GM19468 (cell line): ENCODE results near the gene ACTR10.
"Not testable (repeated sequence)": the region's sequence is repeated elsewhere in the genome, so short reads cannot be mapped to it uniquely, and the experiment has no call there.

Experiments used
- ATAC-seq: cut with Tn5 transposase; IDR thresholded peaks from one replicate; pipeline ENCODE4 v1.9.1; 2021; ENCODE audit warnings: mild to moderate bottlenecking, moderate library complexity, moderate number of reproducible peaks; ENCODE audit not compliant: unreplicated experiment; ENCODE audit errors: extremely low read depth

The ACTR10 gene

DNA sequence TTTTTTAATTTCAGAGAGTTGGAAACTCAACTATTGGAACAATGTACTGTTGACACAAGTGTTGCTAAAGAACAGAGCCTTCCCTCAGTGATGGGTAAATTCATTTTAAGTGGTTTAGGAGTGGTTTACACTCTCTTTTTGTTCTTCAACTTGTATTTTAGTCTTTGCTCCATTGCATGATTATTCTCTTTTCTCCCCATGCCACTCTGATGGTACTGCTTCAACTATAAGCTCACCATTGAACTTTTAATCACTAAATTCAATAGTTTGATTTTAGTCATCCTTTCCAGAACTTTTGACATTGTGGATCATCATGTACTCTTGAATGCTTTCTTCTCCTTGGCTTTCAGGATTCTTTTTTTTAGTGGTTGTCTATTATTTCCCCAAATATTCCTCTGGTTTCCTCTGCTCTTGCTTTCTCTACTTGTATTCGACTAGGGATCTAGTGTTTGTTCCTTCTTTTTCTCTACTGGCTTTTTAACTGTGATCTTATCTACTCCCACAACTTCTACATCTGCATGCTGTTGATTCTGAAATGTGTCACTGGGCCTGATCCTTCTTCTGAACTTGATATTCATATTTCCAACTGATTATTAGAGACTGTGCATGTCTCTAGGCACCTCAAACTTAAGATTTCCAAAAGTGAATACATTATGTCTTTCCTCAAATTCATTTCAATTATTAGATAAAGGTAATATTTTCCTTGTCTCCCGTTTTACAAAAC is 15.4 kb downstream of the ACTR10 start:
- ATAC-seq = no peak

GRCh38 chr14:58216544-58216943 is 16.6 kb downstream of the ACTR10 start:
- ATAC-seq = no peak

DNA sequence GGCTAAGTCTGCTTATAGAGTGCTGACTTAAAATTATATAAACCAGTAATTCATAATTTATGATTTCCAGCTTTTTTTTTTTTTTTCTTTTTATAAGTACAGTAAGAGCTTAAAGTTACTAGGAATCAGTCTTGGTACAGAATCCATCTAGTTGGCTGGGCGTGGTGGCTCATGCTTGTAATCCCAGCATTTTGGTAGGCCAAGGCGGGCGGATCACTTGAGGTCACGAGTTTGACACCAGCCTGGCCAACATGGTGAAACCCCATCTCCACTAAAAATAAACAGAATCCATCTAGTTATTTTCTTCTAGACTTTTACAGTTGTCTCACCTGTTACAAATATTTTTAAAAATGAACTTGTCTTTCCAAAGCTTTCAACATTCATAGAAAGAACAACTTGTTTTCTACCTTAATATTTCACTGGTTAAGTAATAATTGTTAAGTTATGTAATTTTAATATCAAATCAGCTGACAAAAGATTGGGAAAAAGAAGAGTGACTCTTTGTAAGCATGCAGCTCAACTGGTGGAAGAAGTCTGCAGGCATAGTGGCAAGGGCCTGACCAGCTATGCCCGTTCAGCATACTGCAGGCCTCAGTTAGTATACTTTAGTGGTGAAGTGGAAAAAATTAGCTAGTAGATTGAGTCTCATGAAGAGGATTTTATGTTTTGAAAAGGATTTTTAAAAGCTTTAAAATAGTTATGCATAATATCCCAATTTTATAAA is 27.3 kb downstream of the ACTR10 start:
- no peak for ATAC-seq

DNA sequence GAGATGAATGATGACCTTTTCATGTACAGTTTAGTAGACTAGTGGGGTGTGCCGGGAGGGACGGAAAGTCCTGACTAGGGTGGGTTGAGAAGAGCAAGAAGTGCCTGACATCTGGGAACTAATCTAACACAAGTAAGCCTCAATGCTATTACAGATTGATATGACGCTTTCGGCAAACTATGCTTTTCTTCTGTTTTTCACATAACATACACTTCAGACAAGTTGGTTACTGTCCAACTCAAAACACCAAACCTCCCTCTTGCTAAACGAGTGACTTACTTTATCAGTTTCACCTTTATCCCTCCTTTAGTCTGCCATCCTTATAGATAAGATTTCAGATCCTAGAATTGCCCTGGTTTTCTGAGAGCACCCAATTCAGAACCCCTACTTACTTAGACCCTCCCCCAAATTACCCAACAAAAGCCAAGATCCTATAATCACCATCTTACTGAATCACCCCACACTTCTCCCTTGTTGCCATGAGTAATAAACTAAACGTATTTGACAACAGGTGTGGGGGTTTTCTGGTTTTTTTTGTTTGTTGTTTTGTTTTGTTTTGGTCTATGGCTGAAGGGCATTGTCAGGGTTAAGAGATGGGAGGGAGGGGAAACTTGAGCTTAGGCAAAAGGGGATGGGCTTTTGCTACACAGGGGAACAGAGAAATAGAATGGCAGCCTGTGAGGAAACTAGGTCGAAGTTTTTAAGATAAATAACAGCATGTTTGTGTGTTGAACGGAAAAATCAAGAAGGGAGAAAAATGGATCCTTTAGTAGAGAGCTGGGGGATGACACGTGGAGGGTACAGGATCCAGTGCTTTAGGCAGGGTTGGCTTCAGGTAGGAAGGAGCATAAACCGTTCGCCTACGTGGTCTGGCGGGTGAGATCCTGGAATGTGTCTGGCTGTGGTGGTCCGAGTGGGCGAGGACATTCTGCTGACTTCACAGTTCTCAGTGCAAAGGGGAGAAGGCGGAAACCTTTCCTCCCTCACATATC is 38.6 kb downstream of the ACTR10 start:
- no peak for ATAC-seq

DNA sequence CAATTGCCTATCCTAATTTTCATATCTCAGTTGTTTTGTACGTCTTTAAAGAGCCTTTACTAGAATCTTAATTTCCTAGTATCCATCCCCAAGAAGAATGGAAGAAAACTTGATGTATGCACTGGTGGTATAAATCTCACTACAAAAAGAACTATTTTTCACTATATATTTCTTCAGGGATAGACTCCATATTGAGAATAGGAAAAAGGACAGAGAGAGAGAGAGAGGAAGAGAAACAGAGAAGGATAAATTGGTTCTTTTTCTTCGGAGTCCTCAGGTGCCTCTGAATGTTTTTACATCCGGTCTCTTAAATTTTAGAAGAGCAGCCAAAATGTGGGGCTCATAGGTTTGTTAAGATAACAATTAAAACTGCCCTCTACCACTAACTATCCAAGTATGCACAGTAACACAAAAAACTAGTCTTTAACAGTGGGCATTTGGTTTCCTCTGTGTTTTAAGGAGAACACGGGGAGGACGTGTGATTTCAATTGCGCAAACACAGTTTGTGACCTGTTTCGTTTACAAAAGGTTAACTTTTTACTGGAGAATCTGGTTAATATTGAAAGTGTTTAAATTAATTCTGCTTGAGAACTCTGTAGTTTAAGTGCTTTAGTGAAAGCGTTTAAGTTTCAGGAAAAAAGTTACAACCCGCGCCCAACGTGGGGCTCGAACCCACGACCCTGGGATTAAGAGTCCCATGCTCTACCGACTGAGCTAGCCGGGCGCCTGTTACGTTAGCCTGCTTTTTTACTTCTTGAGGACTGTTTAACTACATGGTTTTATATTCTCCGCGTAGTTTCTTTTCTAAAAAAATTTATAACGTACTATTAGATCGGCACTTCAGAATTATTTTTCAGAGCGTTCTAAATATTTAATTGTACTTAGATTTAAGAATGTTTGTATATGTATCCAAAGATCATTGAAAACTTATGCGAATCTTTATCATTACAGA is 39.6 kb downstream of the ACTR10 start:
- ATAC-seq = no peak

GRCh38 chr14:58243790-58244555 is 44.0 kb downstream of the ACTR10 start:
- peak; percentile 2 for ATAC-seq

- ATAC-seq = peak; percentile 79
Measured at GRCh38 chr14:58244556-58245387, 44.8 kb downstream of the ACTR10 start, which contains the start of gene PSMA3. Gene PSMA3, plus strand, starts transcription at chr14:58244843. Its CDS starts 78 bp downstream, at chr14:58244921.

- ATAC-seq = no peak
Measured at GRCh38 chr14:58245562-58245961, 45.6 kb downstream of the ACTR10 start.

DNA sequence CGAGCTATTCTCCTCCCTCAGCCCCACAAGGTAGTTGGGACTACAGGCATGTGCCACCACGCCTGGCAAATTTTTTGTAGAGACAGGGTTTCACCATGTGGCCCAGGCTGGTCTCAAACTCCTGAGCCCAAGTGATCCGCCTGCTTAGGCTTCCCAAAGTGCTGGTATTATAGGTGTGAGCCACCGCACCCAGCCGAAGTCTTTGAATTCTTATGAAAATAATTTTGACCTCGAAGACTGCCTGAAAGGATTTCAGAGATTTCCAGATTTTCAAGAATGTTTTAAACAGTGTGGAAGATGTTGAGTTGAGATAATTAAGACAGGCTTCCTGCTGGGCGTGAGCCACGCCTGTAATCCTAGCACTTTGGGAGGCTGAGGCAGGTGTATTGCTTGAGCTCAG is 49.7 kb downstream of the ACTR10 start:
- ATAC-seq = no peak

DNA sequence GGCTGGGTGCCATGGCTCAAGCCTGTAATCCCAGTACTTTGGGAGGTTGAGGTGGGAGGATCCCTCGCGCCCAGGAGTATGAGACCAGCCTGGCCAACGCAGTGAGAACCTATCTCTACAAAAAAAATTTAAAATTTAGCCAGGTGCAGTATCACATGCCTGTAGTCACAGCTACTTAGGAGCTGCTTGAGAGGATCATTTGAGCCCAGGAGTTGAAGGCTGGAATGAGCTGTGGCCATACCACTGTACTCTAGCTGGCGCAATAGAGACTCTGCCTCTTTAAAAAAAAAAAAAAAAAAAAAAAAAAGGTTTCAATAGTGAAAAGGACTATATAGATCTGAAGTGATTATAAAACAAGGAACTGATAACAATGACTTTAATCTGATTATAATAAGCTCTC is 58.2 kb downstream of the ACTR10 start:
- no peak for ATAC-seq

- not testable (repeated sequence) for ATAC-seq
Measured at GRCh38 chr14:58262005-58262404, 62.1 kb downstream of the ACTR10 start.

DNA sequence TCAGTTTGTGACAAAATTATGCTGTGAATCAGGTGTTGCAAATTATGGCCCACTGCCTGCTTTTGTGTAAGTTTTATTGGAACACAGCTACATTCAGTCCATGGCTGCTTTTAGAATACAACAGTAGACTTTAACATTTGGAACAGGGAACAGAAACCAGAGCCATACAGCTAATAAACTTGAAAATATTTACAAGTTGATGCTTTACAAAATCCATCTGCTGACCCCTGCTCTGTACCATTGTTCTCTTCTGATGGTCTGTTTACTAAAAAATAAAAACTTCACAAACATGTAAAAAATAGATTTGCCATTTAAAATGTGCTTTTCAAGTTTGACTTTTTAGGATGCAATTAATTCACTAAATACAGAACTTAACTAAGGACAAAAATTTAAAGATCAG is 65.5 kb downstream of the ACTR10 start:
- ATAC-seq = no peak

DNA sequence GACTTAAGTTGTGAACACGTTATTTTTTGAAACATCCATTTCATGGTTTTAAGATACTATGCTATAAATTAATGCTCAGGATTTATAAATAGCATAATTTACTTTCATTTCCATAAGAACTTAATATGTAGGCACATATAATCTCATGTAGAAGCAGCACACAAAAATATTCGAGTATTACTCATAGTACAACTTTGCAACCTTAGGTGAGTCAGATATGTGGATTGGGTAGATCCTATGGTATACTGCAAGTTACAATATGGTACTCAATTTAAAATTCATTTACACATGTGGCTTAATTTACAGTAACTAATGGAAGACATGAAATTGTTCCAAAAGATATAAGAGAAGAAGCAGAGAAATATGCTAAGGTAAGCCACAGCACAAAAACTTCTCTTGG is 70.7 kb downstream of the ACTR10 start:
- no peak for ATAC-seq

DNA sequence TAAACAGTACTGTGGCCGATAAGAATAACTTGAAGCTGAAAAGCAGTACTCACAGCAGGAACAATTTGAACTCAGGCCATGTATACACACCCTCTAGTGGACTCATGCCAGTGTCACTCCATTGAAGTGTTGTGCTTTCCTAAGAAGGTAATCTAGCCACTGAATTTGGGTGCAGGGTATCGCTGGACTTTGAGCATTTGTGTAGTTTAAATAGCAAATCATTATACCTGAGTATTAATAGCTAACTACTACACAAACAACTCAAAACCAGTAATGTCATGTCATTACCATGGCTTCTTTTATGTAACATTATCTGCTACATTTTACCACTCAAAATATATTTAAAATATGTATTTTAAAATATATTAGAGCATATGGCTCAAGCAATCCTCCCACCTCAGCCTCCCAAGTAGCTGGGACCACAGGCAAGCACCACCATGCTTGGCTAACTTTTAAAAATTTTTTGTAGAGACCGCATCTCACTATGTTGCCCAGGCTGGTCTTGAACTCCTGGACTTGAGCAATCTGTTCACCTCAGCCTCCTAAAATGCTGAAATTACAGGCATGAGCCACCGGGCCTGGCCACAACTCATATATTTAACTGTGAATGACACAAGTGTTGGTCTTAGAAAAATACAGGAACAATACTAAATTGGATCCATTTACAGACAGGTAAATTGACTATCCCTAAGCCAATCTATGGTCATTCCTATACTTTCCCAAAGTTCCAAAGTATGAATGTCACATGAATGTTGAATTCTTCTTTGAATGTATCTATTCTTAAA is 72.8 kb downstream of the ACTR10 start:
- no peak for ATAC-seq

- ATAC-seq = no peak
Measured at GRCh38 chr14:58274881-58275280, 74.9 kb downstream of the ACTR10 start.

DNA sequence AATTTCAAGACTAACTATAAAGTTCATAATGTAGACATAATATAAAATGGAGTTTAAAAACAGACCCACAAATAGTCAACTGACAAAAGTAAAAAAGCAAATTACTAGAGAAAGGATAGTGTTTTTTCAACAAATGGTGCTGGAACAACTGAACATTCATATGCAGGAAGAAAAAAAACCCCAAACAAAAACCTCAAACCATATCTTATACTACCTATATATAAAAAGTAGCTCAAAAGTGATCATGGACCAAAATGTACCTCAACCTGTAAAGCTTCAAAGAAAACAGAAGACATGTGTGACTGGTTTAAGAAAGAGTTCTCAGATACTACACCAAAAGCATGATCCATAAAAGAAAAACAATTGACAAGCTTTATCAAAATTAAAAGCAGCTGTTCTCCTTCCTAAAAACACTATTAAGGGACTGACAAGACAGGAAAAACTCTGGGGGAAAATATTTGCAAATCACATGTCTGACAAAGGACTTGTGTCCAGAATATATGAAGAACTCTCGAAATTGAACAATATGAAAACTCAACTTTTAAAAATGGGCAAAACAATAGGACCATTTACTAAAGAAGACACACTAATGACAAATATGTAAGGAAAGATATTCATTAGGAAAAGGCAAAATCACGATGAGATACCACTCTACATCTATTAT is 75.7 kb downstream of the ACTR10 start:
- no peak for ATAC-seq

GRCh38 chr14:58276208-58276607 is 76.3 kb downstream of the ACTR10 start:
- ATAC-seq = no peak
